GM19463 (cell line): ENCODE data around the gene KLF18.
"Not testable (repeated sequence)": the region's sequence is repeated elsewhere in the genome, so short reads cannot be mapped to it uniquely, and the experiment has no call there.

Source experiments
- ATAC-seq: cut with Tn5 transposase; IDR thresholded peaks from one replicate; pipeline ENCODE4 v1.9.1; 2021; ENCODE audit warnings: mild to moderate bottlenecking, moderate library complexity; ENCODE audit not compliant: unreplicated experiment

Gene KLF18

DNA sequence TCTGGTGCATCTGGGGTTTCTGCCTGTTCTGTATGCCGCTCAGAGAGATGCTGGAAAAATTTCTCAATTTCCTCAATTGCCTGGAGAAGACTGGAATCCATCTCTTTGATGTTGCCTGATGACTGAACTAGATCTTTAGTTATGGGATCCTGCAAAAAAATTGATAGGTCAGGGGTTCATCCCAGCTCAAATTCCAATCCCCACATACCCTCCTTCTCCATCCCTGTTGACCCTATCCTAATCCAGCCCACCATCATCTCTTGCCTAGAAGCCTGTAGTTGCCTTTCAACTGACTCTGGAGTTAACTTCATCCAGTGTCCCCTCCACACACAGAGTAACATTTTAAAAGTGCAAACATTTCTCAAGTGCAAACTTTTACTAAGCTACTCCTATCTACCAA, at the start of gene KLF18:
Gene KLF18, minus strand, starts transcription at position 101 of the 400 bp plus-strand sequence. Its CDS starts 0 bp downstream, at position 101.
- ATAC-seq = no peak

DNA sequence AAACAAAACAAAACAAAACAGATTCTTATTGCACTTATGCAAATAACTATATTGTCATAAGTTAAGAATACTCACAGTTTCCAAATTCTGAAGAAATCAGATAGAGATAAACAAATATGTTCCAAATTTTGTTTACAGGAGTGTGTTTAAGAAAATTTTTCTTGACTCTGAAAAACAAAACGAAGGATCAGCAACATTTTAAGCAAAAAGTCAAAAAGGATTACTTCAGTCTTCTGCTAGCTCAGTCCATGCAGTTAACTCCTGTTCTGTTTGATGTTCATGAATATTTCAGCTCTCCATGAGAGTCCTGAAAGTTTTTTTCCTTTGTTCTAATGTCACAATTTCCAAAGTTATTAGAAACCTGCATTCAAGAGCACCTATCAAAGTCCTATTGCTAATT, 33.2 kb upstream of the KLF18 start:
- no peak for ATAC-seq

DNA sequence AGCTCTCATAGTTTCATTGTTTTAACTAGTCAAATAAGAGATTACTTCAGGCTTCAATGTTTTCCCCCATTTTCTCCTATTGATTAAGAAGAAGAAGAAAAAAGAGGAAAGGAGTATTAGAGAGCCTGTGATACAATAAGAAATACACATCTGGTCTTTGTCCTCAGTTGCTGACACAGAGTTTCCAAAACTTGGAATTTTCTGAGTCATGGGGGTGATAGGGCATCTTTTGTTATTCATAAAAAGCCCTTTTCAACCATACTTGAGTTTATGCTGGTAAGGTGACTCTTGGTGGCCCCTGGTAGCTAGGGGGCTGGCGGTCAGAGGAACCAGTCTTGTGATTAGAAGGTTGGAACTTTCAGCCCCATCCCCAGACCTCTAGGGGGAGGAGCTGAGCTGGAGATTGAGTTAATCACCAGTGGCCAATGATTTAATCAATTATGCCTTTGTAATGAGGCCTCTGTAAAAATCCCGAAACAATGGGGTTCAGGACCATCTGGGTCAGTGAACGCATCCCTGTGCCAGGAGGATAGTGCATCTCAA, 28.9 kb upstream of the KLF18 start:
- ATAC-seq = no peak

DNA sequence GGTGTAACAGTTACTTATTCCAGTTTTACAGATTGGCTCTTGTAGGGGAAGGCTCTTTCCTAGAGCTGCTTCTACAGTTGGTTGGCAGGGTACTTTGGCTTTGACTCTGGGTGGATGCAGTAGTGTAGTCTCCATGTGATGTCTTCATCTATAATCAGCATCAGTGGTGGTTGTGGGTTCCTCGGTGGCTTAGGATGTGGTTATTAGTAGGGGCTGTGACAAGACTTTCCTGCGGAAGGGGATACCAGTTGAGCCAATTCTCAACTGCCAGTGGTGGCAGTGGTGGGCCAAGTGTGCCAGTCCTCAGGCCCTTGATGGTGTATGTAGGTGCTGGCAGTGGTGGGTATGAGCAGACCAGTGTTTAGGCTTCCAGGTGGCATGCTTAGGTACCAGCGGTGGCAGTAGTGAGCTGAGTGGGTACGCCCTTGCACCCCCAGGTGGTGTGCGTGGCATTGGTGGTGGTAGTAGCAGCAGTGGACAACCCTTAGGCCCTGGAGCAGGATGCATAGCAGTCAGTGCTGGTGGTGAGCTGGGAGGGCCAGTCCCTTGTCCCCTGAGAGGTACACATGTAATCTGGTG, 27.2 kb upstream of the KLF18 start:
- no peak for ATAC-seq

DNA sequence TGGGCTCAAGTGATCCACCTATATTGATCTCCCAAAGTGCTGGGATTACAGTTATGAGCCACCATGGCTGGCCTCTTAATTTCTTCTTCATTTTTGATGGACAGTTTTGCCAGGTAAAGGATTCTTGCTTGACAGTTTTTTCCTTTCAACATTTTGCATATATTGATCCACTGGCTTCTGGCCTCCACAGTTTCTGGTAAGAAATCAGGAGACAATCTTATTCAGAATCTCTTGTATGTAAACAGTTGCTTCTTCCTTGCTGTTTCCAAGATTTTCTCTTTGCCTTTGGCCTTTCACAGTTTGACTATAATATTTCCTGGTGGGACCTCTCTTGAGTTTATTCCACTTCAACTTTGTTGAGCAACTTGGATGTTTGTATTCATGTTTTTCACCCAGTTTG, 20.1 kb upstream of the KLF18 start:
- ATAC-seq = no peak

DNA sequence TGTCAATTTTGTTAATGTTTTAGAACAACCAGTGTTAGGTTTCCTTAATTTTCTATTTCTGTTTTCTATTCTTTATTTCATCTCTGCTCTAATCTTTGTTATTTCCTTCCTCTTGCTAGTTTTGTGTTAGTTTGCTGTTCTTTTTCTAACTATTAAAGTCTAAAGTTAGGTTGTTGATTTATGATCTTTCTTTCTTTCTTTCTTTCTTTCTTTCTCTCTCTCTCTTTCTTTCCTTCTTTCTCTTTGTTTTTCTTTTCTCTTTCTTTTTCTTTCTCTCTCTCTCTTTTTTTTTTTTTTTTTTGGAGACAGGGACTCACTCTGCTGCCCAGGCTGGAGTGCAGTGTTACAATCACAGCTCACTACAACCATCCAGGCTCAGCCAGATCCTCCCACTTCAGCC, 17.4 kb upstream of the KLF18 start:
- no peak for ATAC-seq

GRCh38 chr1:44157903-44158302, 16.5 kb upstream of the KLF18 start:
- no peak for ATAC-seq

- ATAC-seq = no peak
Measured at GRCh38 chr1:44154049-44154448, 12.6 kb upstream of the KLF18 start.

DNA sequence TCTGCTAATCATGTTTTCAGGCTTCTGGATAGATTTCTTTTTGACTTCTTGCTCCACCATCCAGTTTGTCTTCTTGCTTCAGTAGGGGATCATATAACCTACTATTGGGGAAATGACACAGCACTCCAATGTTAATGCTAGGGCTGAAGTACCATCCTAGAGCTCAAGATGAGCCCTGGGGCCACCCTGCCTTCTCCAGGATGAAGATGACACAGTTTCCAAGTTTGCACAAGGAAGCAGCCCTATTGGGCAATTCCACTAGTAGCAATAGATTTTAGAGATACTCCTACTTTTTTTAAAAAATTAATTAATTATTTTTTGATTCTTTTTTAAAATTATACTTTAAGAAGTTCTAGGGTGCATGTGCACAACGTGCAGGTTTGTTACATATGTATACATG, 11.3 kb upstream of the KLF18 start:
- no peak for ATAC-seq

DNA sequence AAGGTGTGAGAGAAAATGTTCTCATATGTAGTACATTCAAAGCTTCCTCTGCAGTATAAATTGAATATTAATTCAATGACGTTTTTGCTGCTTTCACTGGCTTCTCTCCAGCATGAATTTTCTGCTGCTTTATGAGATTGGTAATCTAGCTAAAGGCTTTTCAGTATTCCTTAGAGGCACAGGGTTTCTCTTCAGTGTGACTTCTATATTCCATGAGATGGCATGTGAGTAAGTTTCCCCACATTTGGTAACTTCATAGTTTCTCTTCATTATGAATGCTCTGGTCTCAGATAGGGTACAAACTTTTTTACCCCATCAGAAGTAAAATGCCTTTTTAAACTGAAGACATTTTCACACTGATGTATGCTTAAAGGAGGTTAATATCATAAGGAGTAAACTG, 10.4 kb upstream of the KLF18 start:
- no peak for ATAC-seq

DNA sequence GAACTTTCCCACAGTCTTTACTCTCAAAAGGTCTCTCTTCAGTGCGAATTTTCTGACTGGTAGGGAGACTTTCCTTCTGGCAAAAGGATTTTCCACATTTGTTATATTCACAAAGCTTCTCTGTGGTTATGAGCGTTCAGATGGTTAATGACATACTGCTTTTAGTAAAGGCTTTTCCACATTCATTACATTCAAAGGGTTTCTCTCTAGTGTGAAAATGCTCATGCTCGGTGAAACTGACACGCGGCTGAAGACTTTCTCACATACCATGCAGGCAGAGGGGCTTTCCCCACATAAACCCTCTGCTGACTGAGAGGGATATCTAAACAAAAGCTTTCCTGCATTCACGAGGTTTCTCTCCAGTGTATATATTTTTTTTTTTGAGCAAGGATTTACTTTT, 9.9 kb upstream of the KLF18 start:
- ATAC-seq = no peak

- no peak for ATAC-seq
Measured at GRCh38 chr1:44147582-44147981, 6.2 kb upstream of the KLF18 start.

DNA sequence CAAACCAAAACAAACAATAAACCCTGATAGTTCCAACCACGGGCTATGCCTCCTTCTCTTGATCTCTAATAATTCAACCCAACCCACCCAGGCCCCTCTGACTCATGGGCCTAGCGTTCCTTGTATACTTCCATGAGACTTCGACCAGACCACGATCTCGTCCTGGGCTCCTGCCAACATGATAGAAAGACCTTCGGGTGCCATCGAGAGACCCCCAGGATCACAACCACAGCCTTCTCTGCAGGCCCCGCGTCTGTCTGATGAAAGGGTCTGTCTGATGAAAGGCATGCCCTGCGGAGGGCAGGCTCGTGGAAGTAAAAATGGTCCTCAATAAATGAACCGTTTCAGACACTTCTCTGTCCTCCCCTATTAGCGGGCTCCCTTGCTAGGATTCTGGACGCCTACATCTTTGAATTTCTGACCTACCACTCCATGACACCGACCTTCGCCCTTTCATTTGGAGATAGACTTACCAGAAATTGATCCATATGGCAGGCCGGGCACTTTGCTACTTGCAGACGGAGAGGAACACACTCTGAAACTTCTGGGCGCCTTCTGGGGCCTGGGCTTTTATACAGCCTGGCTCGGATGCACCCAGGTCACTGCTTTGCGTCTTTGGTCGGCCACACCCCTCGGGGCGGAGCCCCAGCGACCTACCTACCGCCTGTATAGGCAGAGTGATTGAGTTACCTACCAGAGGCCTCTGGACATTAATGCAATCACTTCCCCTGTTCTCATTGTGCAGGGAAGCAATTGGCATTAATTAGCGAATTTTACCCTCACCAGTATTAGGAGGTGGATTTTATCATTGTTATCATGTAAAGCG, 5.3 kb upstream of the KLF18 start:
- no peak for ATAC-seq

GRCh38 chr1:44144962-44145756, 3.7 kb upstream of the KLF18 start:
- no peak for ATAC-seq

- ATAC-seq = not testable (repeated sequence)
Measured at GRCh38 chr1:44139565-44139964, 1.9 kb downstream of the KLF18 start.

DNA sequence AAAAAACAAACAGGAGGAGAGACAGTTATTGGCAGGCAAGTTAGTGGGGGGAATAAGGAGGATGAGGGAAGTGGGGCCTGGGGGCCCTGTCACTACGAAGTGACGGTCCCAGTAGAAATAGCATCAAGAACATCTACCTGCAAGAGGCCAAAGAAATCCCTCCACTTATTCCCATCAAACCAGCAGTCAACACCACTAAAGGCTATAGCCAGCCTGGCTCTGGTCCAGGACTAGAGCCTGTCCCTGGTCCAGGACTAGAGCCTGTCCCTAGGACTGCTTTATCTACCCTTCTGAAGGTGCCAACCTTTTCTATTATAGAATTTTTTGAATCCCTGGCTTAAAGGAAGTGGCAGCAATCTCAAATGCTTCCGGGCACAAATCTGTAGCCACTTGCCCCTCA, 3.2 kb downstream of the KLF18 start:
- ATAC-seq = no peak

GRCh38 chr1:44135886-44136285, 5.5 kb downstream of the KLF18 start:
- no peak for ATAC-seq

GRCh38 chr1:44134071-44134920, 7.1 kb downstream of the KLF18 start:
- no peak for ATAC-seq

DNA sequence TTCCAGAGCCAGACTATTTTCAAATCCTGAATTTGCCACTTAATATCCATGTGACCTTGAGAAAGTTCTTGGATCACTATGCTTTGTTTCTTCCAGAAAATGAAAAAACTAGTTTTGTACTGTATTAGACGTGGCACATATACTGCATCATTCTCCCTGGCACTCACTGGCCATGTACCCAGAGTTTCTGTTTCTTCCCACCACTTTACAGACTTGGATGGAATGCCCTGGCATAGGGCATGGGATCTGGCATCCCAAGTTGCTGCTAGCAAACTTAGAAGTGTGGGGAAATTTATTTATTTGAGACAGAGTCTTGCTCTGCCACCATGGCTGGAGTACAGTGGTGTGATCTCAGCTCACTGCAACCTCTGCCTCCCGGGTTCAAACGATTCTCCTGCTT, 10.0 kb downstream of the KLF18 start:
- no peak for ATAC-seq

DNA sequence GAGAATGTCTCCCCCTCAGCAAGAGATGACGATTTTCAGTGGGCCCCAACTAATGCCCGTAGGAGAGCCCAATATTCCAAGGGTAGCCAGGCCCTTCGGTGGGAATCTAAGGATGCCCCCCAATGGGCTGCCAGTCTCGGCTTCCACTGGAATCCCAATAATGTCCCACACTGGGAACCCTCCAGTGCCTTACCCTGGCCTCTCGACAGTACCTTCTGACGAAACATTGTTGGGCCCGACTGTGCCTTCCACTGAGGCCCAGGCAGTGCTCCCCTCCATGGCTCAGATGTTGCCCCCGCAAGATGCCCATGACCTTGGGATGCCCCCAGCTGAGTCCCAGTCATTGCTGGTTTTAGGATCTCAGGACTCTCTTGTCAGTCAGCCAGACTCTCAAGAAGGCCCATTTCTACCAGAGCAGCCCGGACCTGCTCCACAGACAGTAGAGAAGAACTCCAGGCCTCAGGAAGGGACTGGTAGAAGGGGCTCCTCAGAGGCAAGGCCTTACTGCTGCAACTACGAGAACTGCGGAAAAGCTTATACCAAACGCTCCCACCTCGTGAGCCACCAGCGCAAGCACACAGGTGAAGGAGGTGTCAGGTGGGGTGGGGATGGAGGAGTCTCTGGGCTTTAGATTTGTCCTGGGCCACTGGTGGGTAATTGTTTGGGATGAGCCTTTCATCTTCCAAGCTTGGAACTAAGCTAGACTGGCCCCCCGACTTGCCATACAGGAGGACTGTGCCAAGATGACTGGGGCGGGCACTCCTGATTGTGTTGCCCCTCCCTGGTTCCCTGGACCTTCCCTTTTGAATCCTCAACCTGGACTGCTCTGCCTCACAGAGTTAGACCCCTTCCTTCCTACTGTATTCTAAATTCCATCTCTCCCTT, 11.6 kb downstream of the KLF18 start:
- ATAC-seq = no peak
